SK-N-SH (cell line): Measurements from ENCODE around the gene CNOT4. TPM values are rescaled to one million over a fixed set of nuclear protein-coding genes. Genes with fewer than 3 reads are reported as not detected.

Experiments
- CTCF ChIA-PET: fragments of 300-600, 350-600 bp; formaldehyde crosslinking; extraction: SDS; loops from one replicate; lab custom pipeline; 2021; lab: Yijun Ruan, JAX
- POLR2A ChIA-PET: fragments of 350-600 bp; sonication (Branson Sonifier 250); formaldehyde crosslinking; extraction: SDS; loops from one replicate; lab custom pipeline; 2020; ENCODE audit warnings: antibody characterized with exemption, inconsistent platforms; lab: Yijun Ruan, JAX
- DNase-seq: peaks from one replicate; pipeline ENCODE4 v3.0.0; 2012
- H2AFZ ChIP-seq: fragments of 200-600 bp; sonication (generic); 2 replicates; pipeline ENCODE4 v1.8.1; 2016; ENCODE audit warnings: antibody characterized with exemption, mild to moderate bottlenecking, low read depth
- H3F3A ChIP-seq: fragments of 200-600 bp; sonication (generic); replicated peaks from 2 replicates; pipeline ENCODE3; 2016; ENCODE audit warnings: antibody characterized with exemption, mild to moderate bottlenecking; ENCODE audit not compliant: insufficient read depth
- H3K27ac ChIP-seq, 2 experiments: fragments of 200-500 bp in 1 of 2; fragments of 200-600 bp in 1 of 2; sonication (Bioruptor generic) in 1 of 2; sonication (generic), shearing (Covaris generic) in 1 of 2; 2 replicates each; pipeline versions ENCODE4 v1.5.1 to v1.6.1; 2014 to 2016; ENCODE audit warnings: low read depth in 2 of 2, inconsistent platforms in 1 of 2, low read length in 1 of 2, mild to moderate bottlenecking in 1 of 2, mixed read lengths in 1 of 2
- H3K27me3 ChIP-seq: fragments of 200-600 bp; sonication (generic), shearing (Covaris generic); 2 replicates; pipeline ENCODE4 v1.6.1; 2016; ENCODE audit warnings: mixed run types; ENCODE audit not compliant: insufficient read depth
- H3K36me3 ChIP-seq, 2 experiments: fragments of 200-500 bp in 1 of 2; fragments of 200-600 bp in 1 of 2; sonication (Bioruptor generic) in 1 of 2; sonication (generic) in 1 of 2; replicated peaks in 1 of 2; 2 replicates each; pipeline versions ENCODE3 to v1.5.1; 2014 to 2016; ENCODE audit warnings: low read length in 1 of 2, mild to moderate bottlenecking in 1 of 2; ENCODE audit not compliant: insufficient read depth in 2 of 2, control insufficient read depth in 1 of 2
- H3K4me1 ChIP-seq, 2 experiments: fragments of 200-500 bp in 1 of 2; fragments of 200-600 bp in 1 of 2; sonication (Bioruptor generic) in 1 of 2; sonication (generic), shearing (Covaris generic) in 1 of 2; 2 replicates each; pipeline versions ENCODE4 v1.5.1 to v1.6.1; 2014 to 2016; ENCODE audit warnings: low read depth in 1 of 2, low read length in 1 of 2, mixed run types in 1 of 2; ENCODE audit not compliant: insufficient read depth in 2 of 2, control insufficient read depth in 1 of 2
- H3K4me2 ChIP-seq: fragments of 200-600 bp; sonication (generic), shearing (Covaris generic); 2 replicates; pipeline ENCODE4 v1.6.1; 2017; ENCODE audit warnings: mixed run types
- H3K4me3 ChIP-seq, 2 experiments: fragments of 200-500 bp in 1 of 2; fragments of 200-600 bp in 1 of 2; sonication (Bioruptor generic) in 1 of 2; sonication (generic), shearing (Covaris generic) in 1 of 2; 2 replicates each; pipeline versions ENCODE4 v1.5.1 to v1.8.1; 2014 to 2016; ENCODE audit warnings: low read depth in 2 of 2, inconsistent platforms in 1 of 2, low read length in 1 of 2, mild to moderate bottlenecking in 1 of 2, mixed read lengths in 1 of 2, moderate library complexity in 1 of 2
- H3K79me2 ChIP-seq: fragments of 200-600 bp; sonication (generic); 2 replicates; pipeline ENCODE4 v1.8.1; 2017; ENCODE audit warnings: mild to moderate bottlenecking; ENCODE audit not compliant: insufficient read depth
- H3K9ac ChIP-seq: fragments of 200-600 bp; sonication (generic); 2 replicates; pipeline ENCODE4 v1.6.1; 2017; ENCODE audit warnings: mixed run types
- H3K9me2 ChIP-seq: fragments of 200-600 bp; sonication (generic); 2 replicates; pipeline ENCODE4 v1.6.1; 2017; ENCODE audit warnings: mixed run types
- H3K9me3 ChIP-seq: fragments of 200-600 bp; sonication (generic); 2 replicates; pipeline ENCODE4 v1.6.1; 2017; ENCODE audit warnings: mixed run types, mild to moderate bottlenecking, moderate library complexity
- H4K20me1 ChIP-seq: fragments of 200-600 bp; sonication (generic); 2 replicates; pipeline ENCODE4 v1.6.1; 2017; ENCODE audit warnings: mild to moderate bottlenecking, mixed run types; ENCODE audit not compliant: insufficient read depth
- CHD2 ChIP-seq: fragments of 150-350 bp; IDR thresholded peaks from 2 replicates; pipeline ENCODE4 v1.6.1; 2018; ENCODE audit warnings: low read length; ENCODE audit not compliant: partially characterized antibody
- CTCF ChIP-seq: fragments of 200-600 bp; sonication (generic); IDR thresholded peaks from 2 replicates; pipeline ENCODE4 v1.6.1; 2017; ENCODE audit warnings: antibody characterized with exemption, mild to moderate bottlenecking, moderate library complexity
- GABPA ChIP-seq: IDR thresholded peaks from 2 replicates; pipeline ENCODE4 v1.4.0; 2012; ENCODE audit warnings: low read depth, mild to moderate bottlenecking
- MAX ChIP-seq: IDR thresholded peaks from 2 replicates; pipeline ENCODE4 v1.4.0; 2012; ENCODE audit warnings: low read depth
- MEF2A ChIP-seq: IDR thresholded peaks from 2 replicates; pipeline ENCODE4 v1.4.0; 2012; ENCODE audit warnings: low read depth, borderline replicate concordance
- RFX5 ChIP-seq: IDR thresholded peaks from 2 replicates; pipeline ENCODE4 v1.6.1; 2012; ENCODE audit warnings: mild to moderate bottlenecking, improper control_type of control experiment, low read length
- SMC3 ChIP-seq: IDR thresholded peaks from 2 replicates; pipeline ENCODE4 v1.6.1; 2012; ENCODE audit warnings: low read depth, low read length, improper control_type of control experiment
- TCF12 ChIP-seq: IDR thresholded peaks from 2 replicates; pipeline ENCODE4 v1.4.0; 2012
- USF1 ChIP-seq: IDR thresholded peaks from 2 replicates; pipeline ENCODE4 v1.4.0; 2012; ENCODE audit warnings: low read depth, borderline replicate concordance
- YY1 ChIP-seq: IDR thresholded peaks from 2 replicates; pipeline ENCODE4 v1.4.0; 2012; ENCODE audit warnings: low read depth, mild to moderate bottlenecking
- WGBS: methylation state at CpG from one replicate; pipeline ENCODE4 v1.1.6; 2017; ENCODE audit warnings: low lambda C conversion rate; 5-methylcytosine and 5-hydroxymethylcytosine counted together
- polyA plus RNA-seq, 3 experiments: library from polyadenylated mRNA; depleted of rRNA; stranded (reverse); fragments of >200 nt; gene quantifications; 2 replicates each; pipeline ENCODE4 v1.2.3, GENCODE V29; 2012

CNOT4 gene
- polyA plus RNA-seq, 1 of the 3 experiments (the other 2 are of a cell fraction): 8.0 TPM

- TF ChIP-seq CTCF: no peak
- TF ChIP-seq MEF2A: no peak
- no peak for TF ChIP-seq USF1
These were observed 181.8 kb downstream of the CNOT4 start (continued) for GRCh38 chr7:135328053-135328452.

- no peaks in the 10 kb centered on the region for H3K36me3 ChIP-seq
- H3K4me2 ChIP-seq: no peak overlapping the region
- H4K20me1 ChIP-seq: no peaks in the 10 kb centered on the region
- H3K27me3 ChIP-seq: no peaks in the 10 kb centered on the region
- CTCF ChIA-PET: interaction anchor here (1.1 to 8.3 kb wide), 5 partner anchors 8 to 53 kb away, joined by 3 to 108 read pairs (median 21); no protein-coding TSS in a partner anchor
- H3K9ac ChIP-seq: no peak overlapping the region
- H3K9me3 ChIP-seq: no peaks in the 10 kb centered on the region
- no peak overlapping the region for H2AFZ ChIP-seq
- 83% methylated on average over 3 of the region's 3 CpGs for WGBS
- no peaks in the 10 kb centered on the region for H3K9me2 ChIP-seq
- peaks cover 0 to 23% of the 10 kb centered on the region in 2 experiments; a peak in 2 of 4 replicates for H3K4me1 ChIP-seq
- no peaks in the 10 kb centered on the region for H3F3A ChIP-seq
- no peak overlapping the region for H3K27ac ChIP-seq
- TF ChIP-seq YY1: no peak
- TF ChIP-seq, all 33 proteins: peak for 0
- no peak for DNase-seq
- no peak overlapping the region for H3K4me3 ChIP-seq
- POLR2A ChIA-PET: no interaction called here
- H3K79me2 ChIP-seq: no peaks in the 10 kb centered on the region
These were observed 182.4 kb downstream of the CNOT4 start for GRCh38 chr7:135327458-135327857.

- Histone ChIP-seq H3F3A (no peaks in the 10 kb centered on the region), H3K27ac (peak overlapping the region in 1 of 2 experiments; percentile 43; a peak in 1 of 4 replicates), H3K4me1 (peaks cover 0 to 30% of the 10 kb centered on the region in 2 experiments; a peak in 2 of 4 replicates), H3K4me2 (no peak overlapping the region), H3K4me3 (no peak overlapping the region), H3K27me3 (no peaks in the 10 kb centered on the region), H3K79me2 (no peaks in the 10 kb centered on the region), H3K9me3 (no peaks in the 10 kb centered on the region), H4K20me1 (no peaks in the 10 kb centered on the region), H3K36me3 (no peaks in the 10 kb centered on the region), H2AFZ (no peak overlapping the region), H3K9me2 (no peaks in the 10 kb centered on the region), H3K9ac (no peak overlapping the region)
- CTCF ChIA-PET: interaction anchor here (0.6 to 8.3 kb wide), 6 partner anchors 9 to 52 kb away, joined by 3 to 108 read pairs (median 12); no protein-coding TSS in a partner anchor
- POLR2A ChIA-PET: no interaction called here
- DNase-seq: no peak
- TF ChIP-seq MAX: no peak
- no peak for TF ChIP-seq TCF12
- TF ChIP-seq USF1: no peak
- no peak for TF ChIP-seq GABPA
- TF ChIP-seq SMC3: no peak
- TF ChIP-seq RFX5: no peak
- no peak for TF ChIP-seq CHD2
These were observed 183.1 kb downstream of the CNOT4 start for GRCh38 chr7:135326636-135327280.
